Measurements from ENCODE around the gene NID1. TPM values are rescaled to one million over a fixed set of nuclear protein-coding genes. Genes with fewer than 3 reads are reported as not detected.
"Not testable (repeated sequence)": the region's sequence is repeated elsewhere in the genome, so short reads cannot be mapped to it uniquely, and the experiment has no call there.

The NID1 gene
- total and polyA plus RNA-seq, 12 donors = 26.0 to 216 (median 82.5) TPM

- intact Hi-C loops (cut with DNase I) = loop anchor here in 1 of 2 donors (5.0 kb wide), 1 partner anchor 104 kb away; the partner anchor contains the start of gene LYST
- Histone ChIP-seq H3K9me3 (replicated peaks in 1 of 3) (no peaks in the 10 kb centered on the region), H3K27ac (peak overlapping the region in 2 of 5 donors; percentile 89 to 96), H3K27me3 (no peaks in the 10 kb centered on the region), H3K36me3 (replicated peaks in 1 of 2) (no peaks in the 10 kb centered on the region), H3K4me1 (replicated peaks in 1 of 2) (peaks cover 0 to 10% of the 10 kb centered on the region in 2 donors), H3K4me3 (peak overlapping the region in 1 of 4 donors; percentile 47)
- TF ChIP-seq POLR2A (IDR thresholded peaks at IDR 0.05) = no peak
- TF ChIP-seq, protein P1, sequence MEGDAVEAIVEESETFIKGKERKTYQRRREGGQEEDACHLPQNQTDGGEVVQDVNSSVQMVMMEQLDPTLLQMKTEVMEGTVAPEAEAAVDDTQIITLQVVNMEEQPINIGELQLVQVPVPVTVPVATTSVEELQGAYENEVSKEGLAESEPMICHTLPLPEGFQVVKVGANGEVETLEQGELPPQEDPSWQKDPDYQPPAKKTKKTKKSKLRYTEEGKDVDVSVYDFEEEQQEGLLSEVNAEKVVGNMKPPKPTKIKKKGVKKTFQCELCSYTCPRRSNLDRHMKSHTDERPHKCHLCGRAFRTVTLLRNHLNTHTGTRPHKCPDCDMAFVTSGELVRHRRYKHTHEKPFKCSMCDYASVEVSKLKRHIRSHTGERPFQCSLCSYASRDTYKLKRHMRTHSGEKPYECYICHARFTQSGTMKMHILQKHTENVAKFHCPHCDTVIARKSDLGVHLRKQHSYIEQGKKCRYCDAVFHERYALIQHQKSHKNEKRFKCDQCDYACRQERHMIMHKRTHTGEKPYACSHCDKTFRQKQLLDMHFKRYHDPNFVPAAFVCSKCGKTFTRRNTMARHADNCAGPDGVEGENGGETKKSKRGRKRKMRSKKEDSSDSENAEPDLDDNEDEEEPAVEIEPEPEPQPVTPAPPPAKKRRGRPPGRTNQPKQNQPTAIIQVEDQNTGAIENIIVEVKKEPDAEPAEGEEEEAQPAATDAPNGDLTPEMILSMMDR (IDR thresholded peaks at IDR 0.05) = no peak
- no peak for DNase-seq
- 60 to 66% (median 63%) methylated on average over 3 of the region's 3 CpGs for WGBS, 4 donors
Observed at GRCh38 chr1:235971020-235971419, 93.9 kb downstream of the NID1 start.

DNA sequence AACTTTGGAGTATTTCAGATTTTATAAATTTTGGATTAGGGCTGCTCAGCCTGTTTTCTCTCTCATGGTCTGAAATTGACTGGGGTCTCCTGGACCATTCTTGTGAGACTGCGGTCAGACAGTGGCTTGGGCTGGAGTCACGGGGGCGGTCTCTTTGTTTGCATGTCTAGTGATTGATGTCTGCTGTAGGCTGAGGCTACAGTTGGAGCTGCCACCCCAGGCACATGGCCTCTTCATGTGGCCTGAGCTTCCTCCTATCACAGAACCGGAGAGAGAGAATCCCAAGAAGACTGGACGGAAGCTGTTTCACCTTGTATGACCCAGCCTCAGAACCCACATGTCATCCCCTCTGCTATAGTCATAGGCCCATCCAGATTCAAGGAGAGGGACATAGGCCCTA is 96.1 kb downstream of the NID1 start:
- DNase-seq = no peak
- intact Hi-C loops (cut with DNase I) = no loop called here
- WGBS, 4 donors = 68 to 86% (median 78%) methylated on average over 5 of the region's 5 CpGs
- Histone ChIP-seq H3K27ac (no peak overlapping the region), H3K36me3 (replicated peaks in 1 of 2) (no peaks in the 10 kb centered on the region), H3K4me1 (replicated peaks in 1 of 2) (peaks cover 0 to 10% of the 10 kb centered on the region in 2 donors), H3K4me3 (no peak overlapping the region), H3K9me3 (replicated peaks in 1 of 3) (no peaks in the 10 kb centered on the region), H3K27me3 (no peaks in the 10 kb centered on the region)
- TF ChIP-seq, protein P1 (IDR thresholded peaks at IDR 0.05) = no peak
- TF ChIP-seq POLR2A (IDR thresholded peaks at IDR 0.05) = no peak

DNA sequence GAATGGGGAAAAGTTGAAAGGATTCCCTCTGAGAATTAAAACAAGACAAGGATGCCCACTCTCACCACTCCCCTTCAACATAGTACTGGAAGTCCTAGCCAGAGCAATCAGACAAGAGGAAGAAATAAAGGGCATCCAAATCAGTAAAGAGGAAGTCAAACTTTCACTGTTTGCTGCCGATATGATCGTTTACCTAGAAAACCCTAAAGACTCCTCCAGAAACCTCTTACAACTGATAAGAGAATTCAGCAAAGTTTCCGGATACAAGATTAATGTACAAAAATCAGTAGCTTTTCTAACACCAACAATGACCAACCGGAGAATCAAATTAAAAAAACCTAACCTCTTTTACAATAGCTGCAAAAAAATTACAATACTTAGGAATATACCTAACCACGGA is 98.8 kb downstream of the NID1 start:
- H3K4me3 ChIP-seq; H3K27me3 ChIP-seq; H3K9me3 ChIP-seq (replicated peaks in 1 of 3); H3K27ac ChIP-seq; DNase-seq; H3K36me3 ChIP-seq (replicated peaks in 1 of 2); intact Hi-C loops (cut with DNase I); H3K4me1 ChIP-seq (replicated peaks in 1 of 2): not testable (repeated sequence)
- 72 to 75% (median 74%) methylated on average over 5 of the region's 5 CpGs for WGBS, 4 donors

GRCh38 chr1:235960809-235961208 is 104.1 kb downstream of the NID1 start:
- intact Hi-C loops (cut with DNase I) = no loop called here
- WGBS, 4 donors = 91 to 96% (median 93%) methylated on average over 4 of the region's 4 CpGs

GRCh38 chr1:235958021-235958420 is 106.9 kb downstream of the NID1 start:
- intact Hi-C loops (cut with DNase I) = no loop called here
- TF ChIP-seq POLR2A (IDR thresholded peaks at IDR 0.05) = no peak
- TF ChIP-seq, protein P1 (IDR thresholded peaks at IDR 0.05) = no peak
- H3K4me3 ChIP-seq = no peak overlapping the region
- no peaks in the 10 kb centered on the region for H3K27me3 ChIP-seq
- 88 to 94% (median 93%) methylated on average over 12 of the region's 12 CpGs for WGBS, 4 donors
- no peaks in the 10 kb centered on the region for H3K36me3 ChIP-seq (replicated peaks in 1 of 2)
- H3K27ac ChIP-seq = no peak overlapping the region
- H3K4me1 ChIP-seq (replicated peaks in 1 of 2) = no peaks in the 10 kb centered on the region
- no peaks in the 10 kb centered on the region for H3K9me3 ChIP-seq (replicated peaks in 1 of 3)
- no peak for DNase-seq

More at GRCh38 chr1:235960809-235961208, 104.1 kb downstream of the NID1 start:
- Histone ChIP-seq H3K36me3 (replicated peaks in 1 of 2) (no peaks in the 10 kb centered on the region), H3K4me3 (no peak overlapping the region), H3K4me1 (replicated peaks in 1 of 2) (no peaks in the 10 kb centered on the region), H3K27ac (no peak overlapping the region), H3K9me3 (replicated peaks in 1 of 3) (no peaks in the 10 kb centered on the region), H3K27me3 (no peaks in the 10 kb centered on the region)
- TF ChIP-seq, protein P1 (IDR thresholded peaks at IDR 0.05) = no peak
- no peak for TF ChIP-seq POLR2A (IDR thresholded peaks at IDR 0.05)
- DNase-seq = no peak
